Measurements from ENCODE around the gene OPRL1.

Gene OPRL1

GRCh38 chr20:64049878-64050260, 30.0 kb upstream of the OPRL1 start:
- Mint-ChIP-seq H3K27me3 (peaks cover 12% of the 10 kb centered on the region), H3K4me3 (no peak overlapping the region)

DNA sequence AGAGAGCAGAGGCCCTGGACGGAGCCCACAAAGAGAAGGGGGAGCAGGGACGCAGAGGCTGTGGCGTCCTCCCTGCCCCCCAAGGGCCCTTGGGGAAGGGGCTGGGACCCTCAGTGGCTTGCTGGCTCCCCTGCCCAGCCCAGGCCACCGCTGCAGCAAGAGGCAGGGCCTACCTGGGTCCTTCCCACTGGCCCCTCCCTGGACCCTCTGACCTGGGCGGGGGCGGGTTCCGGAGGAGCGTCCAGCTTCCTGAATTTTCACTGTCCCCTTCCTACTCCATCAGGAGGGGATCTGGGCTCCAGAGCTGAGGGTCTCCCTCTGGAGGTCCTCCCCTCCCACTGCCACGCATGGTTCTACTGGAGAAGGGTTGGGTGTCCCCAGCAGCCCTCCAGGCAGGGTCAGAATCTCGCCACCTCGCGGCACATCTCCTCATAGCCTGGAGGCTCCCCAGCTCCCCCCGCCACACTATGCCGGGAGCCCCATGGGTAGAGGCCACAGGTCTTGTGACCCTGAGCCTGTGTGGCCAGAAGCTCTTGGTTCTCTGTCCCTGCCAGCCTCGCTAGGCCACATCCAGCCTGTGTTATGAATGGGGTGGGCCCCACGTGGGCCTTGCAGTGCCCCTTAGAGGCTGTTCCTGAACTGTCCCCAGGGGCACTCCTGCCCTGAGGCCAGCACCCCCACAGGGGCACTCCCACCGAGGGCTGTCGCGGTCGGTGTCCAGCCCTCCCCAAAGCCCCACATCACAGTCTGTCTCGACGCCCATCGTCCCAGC, 29.4 kb upstream of the OPRL1 start:
- Mint-ChIP-seq H3K4me1 (ENCODE audit: low read depth) (peaks cover 9% of the 10 kb centered on the region), H3K27me3 (peaks cover 12% of the 10 kb centered on the region), H3K36me3 (no peaks in the 10 kb centered on the region), H3K4me3 (peak overlapping the region; percentile 42), H3K9me3 (ENCODE audit: low read depth) (no peaks in the 10 kb centered on the region), H3K27ac (no peak overlapping the region)

More at GRCh38 chr20:64049878-64050260, 30.0 kb upstream of the OPRL1 start:
- H3K9me3 Mint-ChIP-seq (ENCODE audit: low read depth): no peaks in the 10 kb centered on the region
- no peak overlapping the region for H3K27ac Mint-ChIP-seq
- H3K4me1 Mint-ChIP-seq (ENCODE audit: low read depth): peaks cover 9% of the 10 kb centered on the region
- no peaks in the 10 kb centered on the region for H3K36me3 Mint-ChIP-seq

DNA sequence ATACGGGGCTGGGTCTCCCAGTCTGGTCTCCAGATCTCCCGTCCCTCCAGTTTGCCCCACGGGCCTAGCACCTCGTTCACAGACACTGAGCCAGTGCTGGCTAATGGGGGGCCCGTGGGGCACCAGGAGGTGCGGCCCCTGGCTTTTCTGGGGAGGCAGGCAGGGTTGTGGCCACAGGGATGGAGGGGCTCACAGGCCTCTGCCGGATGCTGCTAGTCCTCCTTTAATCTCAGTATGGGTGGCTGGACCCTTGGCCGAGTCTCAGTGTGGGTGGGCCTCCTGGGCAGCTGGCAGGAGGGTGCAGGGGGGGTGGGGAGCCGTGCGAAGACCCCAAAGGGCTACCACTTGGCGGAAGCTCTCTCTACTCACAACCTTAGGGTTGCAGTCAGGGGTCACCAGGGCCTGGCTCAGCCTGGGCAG, 28.8 kb upstream of the OPRL1 start:
- Mint-ChIP-seq H3K9me3 (ENCODE audit: low read depth) (no peaks in the 10 kb centered on the region), H3K27me3 (peaks cover 10% of the 10 kb centered on the region), H3K4me3 (no peak overlapping the region), H3K4me1 (ENCODE audit: low read depth) (peaks cover 6% of the 10 kb centered on the region), H3K27ac (no peak overlapping the region), H3K36me3 (no peaks in the 10 kb centered on the region)

DNA sequence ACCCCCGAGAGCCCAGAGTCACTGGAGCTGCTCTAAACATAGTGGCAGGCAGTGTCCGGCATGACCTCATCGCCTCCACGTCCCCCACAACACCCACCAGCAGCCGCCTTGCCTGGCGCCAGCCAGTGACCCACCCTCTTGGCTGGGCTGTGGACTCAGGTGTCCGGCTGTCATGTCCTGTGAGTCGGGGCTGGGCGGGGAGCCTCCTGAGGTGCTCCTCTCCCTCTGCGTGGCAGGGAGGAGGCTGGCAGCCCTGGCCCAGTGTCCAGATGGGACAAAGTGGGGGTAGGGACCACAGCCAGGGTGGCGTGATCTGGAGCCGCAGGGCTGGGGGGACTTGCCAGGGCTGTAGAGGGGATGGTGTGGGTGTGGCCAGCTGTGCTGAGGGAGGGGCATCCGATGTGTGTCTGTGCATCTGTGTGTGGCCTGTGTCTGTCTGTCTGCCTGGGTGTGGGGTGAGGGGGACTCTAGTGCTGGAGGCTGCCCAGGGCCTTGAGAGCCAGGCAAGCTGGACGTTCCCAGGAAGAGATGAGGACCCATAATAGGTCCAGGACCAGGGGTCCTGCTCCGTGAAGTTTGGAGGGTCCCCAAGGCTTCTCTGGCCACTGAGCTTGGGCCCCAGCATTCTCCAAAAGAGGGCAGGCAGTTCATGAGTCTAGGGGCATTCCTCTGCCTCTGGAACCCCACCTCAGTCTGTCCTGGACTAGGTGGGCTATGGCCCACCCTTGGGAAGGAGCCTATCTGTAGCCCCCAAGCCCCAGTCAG, 28.1 kb upstream of the OPRL1 start:
- no peak overlapping the region for H3K27ac Mint-ChIP-seq
- H3K4me1 Mint-ChIP-seq (ENCODE audit: low read depth): peaks cover 1% of the 10 kb centered on the region
- no peak overlapping the region for H3K4me3 Mint-ChIP-seq
- H3K36me3 Mint-ChIP-seq: no peaks in the 10 kb centered on the region
- peaks cover 6% of the 10 kb centered on the region for H3K27me3 Mint-ChIP-seq
- no peaks in the 10 kb centered on the region for H3K9me3 Mint-ChIP-seq (ENCODE audit: low read depth)

DNA sequence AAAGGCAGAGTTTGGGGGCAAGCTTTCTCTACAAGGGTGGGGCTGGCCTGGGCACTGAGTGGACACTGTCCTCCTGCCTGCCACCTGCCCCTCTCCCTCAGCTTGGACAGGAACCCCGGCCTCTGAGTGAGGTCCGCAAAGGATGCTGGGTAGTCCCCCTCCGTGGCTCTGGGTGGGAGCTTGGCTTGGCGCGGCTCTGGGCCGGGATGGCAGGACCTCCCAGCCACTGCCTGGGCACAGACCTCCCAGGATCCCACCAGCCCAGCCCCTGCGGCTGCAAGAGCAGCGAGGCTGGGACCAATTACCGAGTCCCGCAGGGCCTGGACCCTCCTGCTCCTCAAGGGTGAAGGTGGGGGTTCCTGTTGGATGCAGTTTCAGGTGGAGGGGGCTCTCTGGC, 27.6 kb upstream of the OPRL1 start:
- peaks cover 5% of the 10 kb centered on the region for H3K4me1 Mint-ChIP-seq (ENCODE audit: low read depth)
- H3K4me3 Mint-ChIP-seq: no peak overlapping the region
- no peak overlapping the region for H3K27ac Mint-ChIP-seq
- peaks cover 6% of the 10 kb centered on the region for H3K27me3 Mint-ChIP-seq
- no peaks in the 10 kb centered on the region for H3K9me3 Mint-ChIP-seq (ENCODE audit: low read depth)
- no peaks in the 10 kb centered on the region for H3K36me3 Mint-ChIP-seq

GRCh38 chr20:64052987-64053840, 26.7 kb upstream of the OPRL1 start:
- Mint-ChIP-seq H3K36me3 (no peaks in the 10 kb centered on the region), H3K4me1 (ENCODE audit: low read depth) (peaks cover 8% of the 10 kb centered on the region), H3K27me3 (peaks cover 6% of the 10 kb centered on the region), H3K9me3 (ENCODE audit: low read depth) (no peaks in the 10 kb centered on the region), H3K27ac (no peak overlapping the region), H3K4me3 (no peak overlapping the region)

DNA sequence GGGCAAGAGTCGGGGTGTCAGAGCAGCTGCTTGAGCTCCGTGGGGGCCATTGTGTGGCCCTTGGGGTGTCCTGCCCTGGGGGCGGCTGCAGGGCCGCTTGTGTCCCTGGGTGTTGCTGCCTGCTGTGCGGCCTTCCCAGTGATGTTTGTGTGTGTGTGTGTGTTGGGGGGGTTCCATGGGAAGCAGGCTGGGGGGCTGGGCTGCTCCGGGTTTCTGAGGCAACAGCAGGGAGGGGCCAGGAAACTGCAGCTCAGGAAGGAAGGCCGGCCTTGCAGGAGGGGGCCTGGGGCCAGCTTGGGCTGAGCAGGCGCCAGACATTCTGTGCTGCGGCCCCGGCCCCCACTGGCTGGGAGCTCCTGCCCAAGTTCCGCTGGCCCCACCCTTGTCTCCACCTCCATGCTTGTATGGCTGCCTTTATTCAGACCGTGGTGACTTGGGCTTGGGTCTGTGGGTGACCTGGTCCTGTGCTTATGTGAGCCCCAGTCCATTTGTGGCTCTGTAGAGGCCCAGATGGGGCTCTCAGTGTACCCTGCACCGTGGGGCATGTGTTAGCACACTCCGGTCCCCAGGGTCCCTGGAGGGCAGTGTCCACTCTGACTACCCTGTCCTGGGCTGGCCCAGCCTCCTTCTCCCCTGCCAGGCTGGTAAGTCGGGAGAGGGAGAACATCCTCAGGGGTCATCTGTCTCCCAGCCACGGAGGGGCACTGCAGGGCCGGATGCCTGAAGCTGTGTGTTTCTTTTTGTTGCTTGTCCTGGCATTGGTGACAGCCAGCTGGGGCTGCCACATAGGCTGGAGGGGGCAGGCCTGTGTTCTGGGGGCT, 25.8 kb upstream of the OPRL1 start:
- Mint-ChIP-seq H3K27ac (no peak overlapping the region), H3K27me3 (peaks cover 6% of the 10 kb centered on the region), H3K4me3 (no peak overlapping the region), H3K36me3 (no peaks in the 10 kb centered on the region), H3K4me1 (ENCODE audit: low read depth) (peaks cover 9% of the 10 kb centered on the region), H3K9me3 (ENCODE audit: low read depth) (no peaks in the 10 kb centered on the region)

GRCh38 chr20:64055396-64055892, 24.4 kb upstream of the OPRL1 start:
- peaks cover 6% of the 10 kb centered on the region for H3K27me3 Mint-ChIP-seq
- no peak overlapping the region for H3K4me3 Mint-ChIP-seq
- H3K9me3 Mint-ChIP-seq (ENCODE audit: low read depth): no peaks in the 10 kb centered on the region
- H3K36me3 Mint-ChIP-seq: no peaks in the 10 kb centered on the region
- H3K4me1 Mint-ChIP-seq (ENCODE audit: low read depth): peaks cover 9% of the 10 kb centered on the region
- H3K27ac Mint-ChIP-seq: no peak overlapping the region

DNA sequence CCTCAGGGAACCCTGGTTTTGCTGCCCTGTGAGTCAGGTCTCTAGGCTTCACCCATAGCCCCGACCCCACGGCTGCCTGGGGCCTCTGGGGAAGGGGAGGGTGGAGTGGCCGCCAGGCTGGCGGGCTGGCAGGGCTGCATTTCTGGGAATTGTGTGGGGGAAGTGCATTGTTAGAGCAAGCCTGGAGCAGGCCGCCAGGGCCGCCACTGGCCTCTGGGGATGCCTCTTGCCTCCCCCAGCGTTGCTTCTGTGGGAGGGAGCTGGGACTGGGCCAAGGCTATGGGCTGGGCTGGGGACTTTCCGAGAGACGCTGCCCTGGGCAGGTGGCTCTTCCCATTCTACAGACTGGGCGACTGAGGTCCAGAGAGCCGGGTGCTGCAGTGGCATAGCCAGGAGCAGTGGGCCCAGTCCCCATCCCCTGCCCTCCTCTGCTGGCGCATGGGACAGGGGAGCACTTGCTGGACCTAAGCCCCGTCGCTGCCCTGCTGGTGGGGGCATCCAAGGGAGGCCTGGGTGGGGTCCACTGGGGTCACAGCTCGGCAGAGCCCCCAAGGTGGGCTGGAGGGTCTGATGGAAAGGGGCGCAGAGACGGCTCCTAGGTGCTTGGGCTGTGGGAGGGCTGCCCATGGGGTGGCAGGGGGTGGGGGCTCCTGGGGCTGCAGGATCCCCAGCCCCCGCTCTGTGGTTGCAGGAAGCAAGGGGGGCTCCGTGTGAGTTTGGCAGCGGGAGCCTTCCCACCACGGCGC, 23.8 kb upstream of the OPRL1 start:
- no peaks in the 10 kb centered on the region for H3K36me3 Mint-ChIP-seq
- no peak overlapping the region for H3K4me3 Mint-ChIP-seq

DNA sequence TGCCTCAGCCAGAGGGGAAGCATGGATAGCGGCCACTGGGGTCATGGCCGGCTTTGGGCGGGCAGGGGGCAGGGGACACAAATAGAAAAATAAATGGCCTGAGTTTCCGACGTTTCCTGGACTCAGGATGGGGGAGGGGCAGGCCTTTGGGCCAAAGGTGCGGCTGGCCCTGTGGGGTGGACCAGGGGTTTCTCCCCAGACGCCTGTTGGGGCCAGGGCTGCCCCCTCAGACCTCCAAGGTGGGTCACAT, 23.3 kb upstream of the OPRL1 start:
- Mint-ChIP-seq H3K9me3 (ENCODE audit: low read depth) (no peaks in the 10 kb centered on the region), H3K4me3 (no peak overlapping the region), H3K27ac (no peak overlapping the region), H3K4me1 (ENCODE audit: low read depth) (peaks cover 9% of the 10 kb centered on the region), H3K36me3 (no peaks in the 10 kb centered on the region), H3K27me3 (peaks cover 6% of the 10 kb centered on the region)

More for the DNA sequence above, 23.8 kb upstream of the OPRL1 start:
- H3K27ac Mint-ChIP-seq: no peak overlapping the region
- H3K27me3 Mint-ChIP-seq: peaks cover 6% of the 10 kb centered on the region
- no peaks in the 10 kb centered on the region for H3K9me3 Mint-ChIP-seq (ENCODE audit: low read depth)
- peaks cover 9% of the 10 kb centered on the region for H3K4me1 Mint-ChIP-seq (ENCODE audit: low read depth)

- no peaks in the 10 kb centered on the region for H3K36me3 Mint-ChIP-seq
- no peak overlapping the region for H3K27ac Mint-ChIP-seq
- H3K27me3 Mint-ChIP-seq: peaks cover 4% of the 10 kb centered on the region
- peaks cover 11% of the 10 kb centered on the region for H3K4me1 Mint-ChIP-seq (ENCODE audit: low read depth)
- H3K9me3 Mint-ChIP-seq (ENCODE audit: low read depth): no peaks in the 10 kb centered on the region
- H3K4me3 Mint-ChIP-seq: peak overlapping the region; percentile 5
Measured at GRCh38 chr20:64056889-64057627, 22.8 kb upstream of the OPRL1 start.

DNA sequence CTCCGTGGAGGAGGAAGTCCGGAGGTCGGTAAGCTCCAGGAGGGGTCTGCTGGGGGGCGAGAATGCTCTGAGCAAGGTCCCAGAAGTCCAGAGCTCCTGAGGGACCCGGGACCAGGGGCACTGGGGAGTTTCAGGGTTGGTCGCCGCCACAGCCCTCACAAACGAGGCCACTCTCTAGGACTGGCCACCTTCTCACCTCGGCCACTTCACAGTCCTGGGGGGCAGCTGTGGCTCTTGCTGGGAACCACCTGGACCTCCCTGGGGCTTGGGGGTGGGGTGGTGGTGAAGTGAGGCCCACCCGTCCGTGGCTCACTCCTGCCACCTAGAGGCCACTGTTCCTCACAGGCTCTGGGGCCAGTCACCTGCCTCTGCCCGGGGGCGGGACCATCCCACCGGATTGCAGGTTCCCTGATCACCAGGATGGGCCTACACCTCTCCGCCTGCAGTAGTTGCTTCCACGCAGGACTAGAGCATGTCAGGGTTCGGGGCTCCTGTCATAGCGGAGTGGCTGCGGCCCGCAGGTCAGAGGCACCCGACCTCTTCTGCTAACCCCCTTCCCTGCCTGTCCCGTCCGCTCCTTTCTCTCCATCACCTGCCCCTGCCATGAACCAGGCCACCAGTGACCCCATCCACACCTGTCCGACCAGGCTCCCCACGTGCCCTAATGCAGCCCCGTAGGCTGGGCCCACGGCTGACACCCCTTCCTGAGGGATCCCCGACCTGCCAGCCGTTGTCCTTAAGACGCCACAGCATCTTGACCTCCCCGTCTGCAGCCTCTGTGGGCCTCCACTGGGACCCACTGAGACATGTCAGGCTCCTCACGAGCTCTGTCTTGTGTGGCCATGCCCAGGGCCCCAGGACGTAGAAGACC, 22.0 kb upstream of the OPRL1 start:
- H3K4me3 Mint-ChIP-seq: peak overlapping the region; percentile 5
- H3K9me3 Mint-ChIP-seq (ENCODE audit: low read depth): no peaks in the 10 kb centered on the region
- H3K36me3 Mint-ChIP-seq: no peaks in the 10 kb centered on the region
- H3K4me1 Mint-ChIP-seq (ENCODE audit: low read depth): peaks cover 11% of the 10 kb centered on the region
- peaks cover 4% of the 10 kb centered on the region for H3K27me3 Mint-ChIP-seq
- no peak overlapping the region for H3K27ac Mint-ChIP-seq
